Heart left ventricle (tissue), 16 donors: ENCODE data around the gene ZKSCAN7. TPM values are rescaled to one million over a fixed set of nuclear protein-coding genes. Genes with fewer than 3 reads are reported as not detected.

Source experiments
- ATAC-seq, 4 donors: fragments of 200-7000 bp; cut with Tn5 transposase; one replicate each; pipeline ENCODE4 v1.9.1; 2020 to 2022; ENCODE audit warnings: moderate library complexity in 4 of 4, mild to moderate bottlenecking in 3 of 4, moderate number of reproducible peaks in 1 of 4
- DNase-seq, 5 donors: peaks; one replicate each; pipeline ENCODE4 v3.0.0-alpha.2; 2020
- H3K27ac ChIP-seq, 12 donors: fragments of 200-600 bp; sonication (generic) in 4 of 12; one replicate each; pipeline versions ENCODE4 v1.5.0 to v1.8.0; 2016 to 2022; ENCODE audit warnings: mild to moderate bottlenecking in 2 of 12
- H3K27me3 ChIP-seq, 9 donors: fragments of 200-600 bp; sonication (generic) in 2 of 9; one replicate each; pipeline versions ENCODE4 v1.5.1 to v1.8.0; 2016 to 2022; ENCODE audit warnings: mild to moderate bottlenecking in 3 of 9
- H3K36me3 ChIP-seq, 9 donors: fragments of 200-600 bp; sonication (generic) in 2 of 9; one replicate each; pipeline versions ENCODE4 v1.5.0 to v1.8.0; 2018 to 2022; ENCODE audit warnings: mild to moderate bottlenecking in 2 of 9
- H3K4me1 ChIP-seq, 12 donors: fragments of 200-600 bp; sonication (generic) in 4 of 12; one replicate each; pipeline versions ENCODE4 v1.5.0 to v1.8.0; 2016 to 2022; ENCODE audit warnings: mild to moderate bottlenecking in 3 of 12
- H3K4me3 ChIP-seq, 12 donors: fragments of 200-600 bp; sonication (generic) in 4 of 12; one replicate each; pipeline versions ENCODE4 v1.5.0 to v1.8.0; 2017 to 2022; ENCODE audit warnings: mild to moderate bottlenecking in 9 of 12, moderate library complexity in 4 of 12
- H3K9me3 ChIP-seq, 12 donors: fragments of 200-600 bp; sonication (generic) in 4 of 12; one replicate each; pipeline versions ENCODE4 v1.5.0 to v1.8.0; 2016 to 2022; ENCODE audit warnings: mild to moderate bottlenecking in 1 of 12
- POLR2A ChIP-seq, 2 donors: fragments of 450-650 bp; IDR thresholded peaks; one replicate each; pipeline ENCODE4 v1.6.1; 2017; ENCODE audit warnings: antibody characterized with exemption in 2 of 2, mild to moderate bottlenecking in 2 of 2, moderate library complexity in 2 of 2
- WGBS, 4 donors: extraction: QIAGEN DNeasy Blood & Tissue Kit in 2 of 4; methylation state at CpG; one replicate each; pipeline versions ENCODE4 v1.1.5 to v1.1.7; 2013 to 2018; 5-methylcytosine and 5-hydroxymethylcytosine counted together
- intact Hi-C, 10 donors: fragments of 100-400 bp; cut with DNase I; formaldehyde crosslinking; loops; one replicate each; pipeline versions ENCODE4 v1.11.1 to v1.14.2; 2022
- polyA plus RNA-seq, 2 donors: library from polyadenylated mRNA; stranded (reverse); fragments of 200-250 nt; gene quantifications; one replicate each; pipeline ENCODE4 v1.2.3, GENCODE V29; 2013
- total RNA-seq, 9 donors: library from RNA; depleted of rRNA in 2 of 9; stranded (reverse); fragments of >200 nt in 2 of 9; fragmentation: NEBNext Ultra II Directional in 3 of 9; extraction: Animal tissue kit (Norgen Biotek cat#: 25700) in 3 of 9; gene quantifications; one replicate each; pipeline versions ENCODE4 v1.1.0 to v1.2.4, GENCODE V29; 2016 to 2023
- TF ChIP-seq, protein P1 (sequence below), 12 donors: fragments of 200-600 bp; sonication (generic) in 4 of 12; IDR thresholded peaks; one replicate each; pipeline versions ENCODE4 v1.5.0 to v1.8.0; 2018 to 2022; ENCODE audit warnings: antibody characterized with exemption in 12 of 12, mild to moderate bottlenecking in 5 of 12
- donor health status: ischemic (EF 13 %, LVEDD 7.1; RV severe dilation, severe dysfunction).
- donor health status: healthy with polysubstance abuse.
- donor health status: DM: no; HTN: yes; CAD: no.
- donor health status: DM: no; HTN: no; CAD: no.
- donor health status: ischemic (EF 25% LVEDD 6.9; RV normal size, moderate dysfunction).
- donor health status: ischemic (EF 25% LVEDD 5.7; RV mildly dilated, moderate dysfunction).
- donor health status: healthy.
- donor health status: DM: yes; HTN: yes; CAD: no.
- donor health status: ischemic (EF 35%, LVEDD 5.7; RV mildly dilated, moderate dysfunction).
- donor health status: nonischemic (EF 11% LVEDD 7.7; RV severe dilation, severe dysfunction).
- donor health status: DM: yes; HTN: yes; CAD: no.
- donor health status: PGD.
- donor health status: ischemic (EF 29% LVEDD 5.4; RV normal size, mild dysfunction).
- donor health status: nonischemic (EF 23%, LVEDD 6.1; RV moderate dilation, normal function).

Gene ZKSCAN7
- total and polyA plus RNA-seq, 11 donors, result 1.2 to 3.7 (median 2.2) TPM

DNA sequence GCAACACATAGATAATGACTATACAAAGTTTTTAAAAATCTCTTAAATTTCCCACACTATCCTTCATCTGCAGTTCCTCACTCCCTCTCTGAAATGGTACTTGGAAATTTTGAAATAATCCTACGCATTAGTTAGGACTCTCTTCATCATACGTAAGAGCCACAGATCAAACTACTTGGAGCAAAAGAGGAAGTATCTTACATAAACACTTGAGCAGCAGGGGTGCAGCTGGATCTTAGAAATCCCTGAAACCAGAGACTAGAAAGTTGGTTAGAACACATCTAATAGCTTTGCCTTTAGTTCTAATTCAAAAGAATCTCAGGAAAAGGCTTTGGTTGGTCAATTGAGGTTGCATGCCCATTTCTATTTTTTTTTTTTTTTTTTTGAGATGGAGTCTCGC, 38.8 kb upstream of the ZKSCAN7 start:
- no peak overlapping the region for H3K4me3 ChIP-seq
- intact Hi-C loops, result loop anchor here in 2 of 10 donors (10.0 kb wide), 1 partner anchor 181 kb away; the partner anchor contains the start of gene TCAIM (in 2 of the 2)
- TF ChIP-seq POLR2A (IDR thresholded peaks at IDR 0.05), result no peak
- TF ChIP-seq, protein P1, sequence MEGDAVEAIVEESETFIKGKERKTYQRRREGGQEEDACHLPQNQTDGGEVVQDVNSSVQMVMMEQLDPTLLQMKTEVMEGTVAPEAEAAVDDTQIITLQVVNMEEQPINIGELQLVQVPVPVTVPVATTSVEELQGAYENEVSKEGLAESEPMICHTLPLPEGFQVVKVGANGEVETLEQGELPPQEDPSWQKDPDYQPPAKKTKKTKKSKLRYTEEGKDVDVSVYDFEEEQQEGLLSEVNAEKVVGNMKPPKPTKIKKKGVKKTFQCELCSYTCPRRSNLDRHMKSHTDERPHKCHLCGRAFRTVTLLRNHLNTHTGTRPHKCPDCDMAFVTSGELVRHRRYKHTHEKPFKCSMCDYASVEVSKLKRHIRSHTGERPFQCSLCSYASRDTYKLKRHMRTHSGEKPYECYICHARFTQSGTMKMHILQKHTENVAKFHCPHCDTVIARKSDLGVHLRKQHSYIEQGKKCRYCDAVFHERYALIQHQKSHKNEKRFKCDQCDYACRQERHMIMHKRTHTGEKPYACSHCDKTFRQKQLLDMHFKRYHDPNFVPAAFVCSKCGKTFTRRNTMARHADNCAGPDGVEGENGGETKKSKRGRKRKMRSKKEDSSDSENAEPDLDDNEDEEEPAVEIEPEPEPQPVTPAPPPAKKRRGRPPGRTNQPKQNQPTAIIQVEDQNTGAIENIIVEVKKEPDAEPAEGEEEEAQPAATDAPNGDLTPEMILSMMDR (IDR thresholded peaks at IDR 0.05), result no peak
- H3K36me3 ChIP-seq, result no peaks in the 10 kb centered on the region
- WGBS, 4 donors, result 75 to 94% (median 86%) methylated on average over 2 to 3 of the region's 3 CpGs
- peaks cover 0 to 5% (median 2%) of the 10 kb centered on the region in 12 donors for H3K4me1 ChIP-seq
- no peak overlapping the region for H3K27ac ChIP-seq
- H3K27me3 ChIP-seq, result peaks cover 0 to 13% (median 3%) of the 10 kb centered on the region in 9 donors
- no peaks in the 10 kb centered on the region for H3K9me3 ChIP-seq
- no peak for DNase-seq
- no peak for ATAC-seq

DNA sequence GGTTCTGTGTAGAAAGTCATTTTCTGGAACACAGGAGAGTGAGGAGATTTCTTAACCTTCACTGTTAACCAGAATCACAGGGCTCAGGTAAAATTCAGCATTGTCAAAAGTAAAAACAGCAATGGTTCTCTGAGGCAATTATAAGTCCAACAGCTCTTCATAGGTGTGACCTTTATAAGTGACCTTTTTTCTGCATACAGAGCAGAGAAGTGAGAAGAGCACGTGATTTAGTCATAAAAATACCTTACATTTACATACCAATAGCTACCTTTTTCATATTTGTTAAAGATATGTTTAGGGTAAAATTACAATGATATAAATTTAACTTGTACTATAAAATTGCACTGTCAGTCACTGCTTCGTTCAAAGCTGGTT, 36.2 kb upstream of the ZKSCAN7 start:
- H3K4me1 ChIP-seq, result no peaks in the 10 kb centered on the region
- ATAC-seq (no peak), DNase-seq (no peak)
- H3K27ac ChIP-seq, result no peak overlapping the region
- peaks cover 0 to 30% (median 4%) of the 10 kb centered on the region in 9 donors for H3K27me3 ChIP-seq
- TF ChIP-seq POLR2A (IDR thresholded peaks at IDR 0.05), result no peak
- TF ChIP-seq, protein P1 (IDR thresholded peaks at IDR 0.05), result no peak
- H3K36me3 ChIP-seq, result no peaks in the 10 kb centered on the region
- 63 to 72% (median 68%) methylated on average over 2 of the region's 2 CpGs for WGBS, 4 donors
- H3K4me3 ChIP-seq, result no peak overlapping the region
- no peaks in the 10 kb centered on the region for H3K9me3 ChIP-seq
- intact Hi-C loops, result loop anchor here in 2 of 10 donors (10.0 kb wide), 1 partner anchor 184 kb away; the partner anchor contains the start of gene TCAIM (in 2 of the 2)

DNA sequence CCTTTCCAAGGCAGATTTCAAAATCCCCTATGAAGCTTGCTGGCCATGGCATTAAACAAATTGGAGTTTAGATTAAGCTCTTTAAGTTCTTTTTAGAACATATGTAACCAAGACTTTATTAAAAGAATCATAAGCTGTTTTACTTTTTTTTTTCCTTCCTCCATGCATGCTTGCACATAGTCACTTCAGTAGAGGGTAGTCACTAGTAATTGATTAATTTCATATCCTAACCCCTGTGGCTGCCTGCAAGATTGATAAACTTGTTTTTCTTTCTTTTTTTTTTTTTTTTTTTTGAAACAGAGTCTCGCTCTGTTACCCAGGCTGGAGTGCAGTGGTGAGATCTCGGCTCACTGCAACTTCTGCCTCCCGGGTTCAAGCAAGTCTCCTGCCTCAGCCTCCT, 33.3 kb upstream of the ZKSCAN7 start:
- intact Hi-C loops, result no loop called here
- H3K9me3 ChIP-seq, result no peaks in the 10 kb centered on the region
- H3K27ac ChIP-seq, result no peak overlapping the region
- H3K36me3 ChIP-seq, result no peaks in the 10 kb centered on the region
- ATAC-seq (no peak), DNase-seq (no peak)
- H3K27me3 ChIP-seq, result peaks cover 0 to 46% (median 6%) of the 10 kb centered on the region in 9 donors
- H3K4me3 ChIP-seq, result no peak overlapping the region
- H3K4me1 ChIP-seq, result no peaks in the 10 kb centered on the region
- WGBS, 4 donors, result 87 to 94% (median 93%) methylated on average over 3 of the region's 3 CpGs
- no peak for TF ChIP-seq POLR2A (IDR thresholded peaks at IDR 0.05)
- TF ChIP-seq, protein P1 (IDR thresholded peaks at IDR 0.05), result no peak

DNA sequence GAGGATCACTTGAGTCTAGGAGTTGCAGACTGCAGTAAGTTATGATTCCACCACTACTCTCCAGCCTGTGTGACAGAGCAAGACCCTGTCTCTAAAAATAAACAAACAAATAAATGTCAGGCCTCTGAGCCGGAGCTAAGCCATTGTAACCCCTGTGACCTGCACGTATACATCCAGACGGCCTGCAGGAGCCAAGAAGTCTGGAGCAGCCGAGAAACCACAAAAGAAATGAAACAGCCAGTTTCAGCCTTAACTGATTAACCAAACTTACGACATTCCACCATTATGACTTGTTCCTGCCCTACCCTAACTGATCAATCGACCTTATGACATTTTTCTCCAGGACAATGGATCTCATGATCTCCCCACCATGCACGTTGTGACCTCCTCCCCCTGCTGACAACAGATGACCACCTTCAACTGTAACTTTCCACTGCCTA, 32.5 kb upstream of the ZKSCAN7 start:
- Histone ChIP-seq H3K27ac (no peak overlapping the region), H3K4me1 (no peaks in the 10 kb centered on the region), H3K9me3 (no peaks in the 10 kb centered on the region), H3K27me3 (peaks cover 0 to 48% (median 6%) of the 10 kb centered on the region in 9 donors), H3K36me3 (no peaks in the 10 kb centered on the region), H3K4me3 (no peak overlapping the region)
- WGBS, 4 donors, result 41 to 52% (median 44%) methylated on average over 7 of the region's 7 CpGs
- DNase-seq, result no peak
- TF ChIP-seq POLR2A (IDR thresholded peaks at IDR 0.05), result no peak
- TF ChIP-seq, protein P1 (IDR thresholded peaks at IDR 0.05), result no peak
- ATAC-seq, result no peak
- intact Hi-C loops, result no loop called here
